ENCODE data around the gene PLXNA2. TPM values are rescaled to one million over a fixed set of nuclear protein-coding genes. Genes with fewer than 3 reads are reported as not detected.
A peak's percentile ranks its signal among the peaks of the same experiment; 100 is the strongest.

The PLXNA2 gene
- total and polyA plus RNA-seq, 2 of the 8 experiments (the other 6 are each of a cell fraction or from before 2014, with no cell fraction given), result 0.33 to 1.5 TPM

- TF ChIP-seq KDM4A (IDR thresholded peaks at IDR 0.05; ENCODE audit: low read depth, low read length, severe bottlenecking) (no peak), EP300 (IDR thresholded peaks at IDR 0.05; ENCODE audit: borderline replicate concordance in 1 of 2, low read depth in 2 of 2, low read length in 2 of 2) (no peak), RNF2 (IDR thresholded peaks at IDR 0.05; ENCODE audit: borderline replicate concordance, low read depth, low read length, missing control alignments, poor library complexity, severe bottlenecking) (no peak), CTCF (IDR thresholded peaks at IDR 0.05; ENCODE audit: control extremely low read depth in 1 of 3, insufficient read depth in 1 of 3, low read depth in 1 of 3, low read length in 3 of 3) (peak; percentile 54 to 72 (median 56)), SIN3A (conservative IDR thresholded peaks at IDR 0.05 in 1 of 2, IDR thresholded peaks at IDR 0.05 in 1 of 2; ENCODE audit: low read depth in 1 of 2, low read length in 2 of 2) (no peak), CBX5 (IDR thresholded peaks at IDR 0.05; ENCODE audit: low read depth, low read length) (no peak)
Measured at GRCh38 chr1:208190784-208191183, 53.4 kb downstream of the PLXNA2 start (continued).
